ENCODE measurements around the gene PSMB3.

Gene PSMB3

DNA sequence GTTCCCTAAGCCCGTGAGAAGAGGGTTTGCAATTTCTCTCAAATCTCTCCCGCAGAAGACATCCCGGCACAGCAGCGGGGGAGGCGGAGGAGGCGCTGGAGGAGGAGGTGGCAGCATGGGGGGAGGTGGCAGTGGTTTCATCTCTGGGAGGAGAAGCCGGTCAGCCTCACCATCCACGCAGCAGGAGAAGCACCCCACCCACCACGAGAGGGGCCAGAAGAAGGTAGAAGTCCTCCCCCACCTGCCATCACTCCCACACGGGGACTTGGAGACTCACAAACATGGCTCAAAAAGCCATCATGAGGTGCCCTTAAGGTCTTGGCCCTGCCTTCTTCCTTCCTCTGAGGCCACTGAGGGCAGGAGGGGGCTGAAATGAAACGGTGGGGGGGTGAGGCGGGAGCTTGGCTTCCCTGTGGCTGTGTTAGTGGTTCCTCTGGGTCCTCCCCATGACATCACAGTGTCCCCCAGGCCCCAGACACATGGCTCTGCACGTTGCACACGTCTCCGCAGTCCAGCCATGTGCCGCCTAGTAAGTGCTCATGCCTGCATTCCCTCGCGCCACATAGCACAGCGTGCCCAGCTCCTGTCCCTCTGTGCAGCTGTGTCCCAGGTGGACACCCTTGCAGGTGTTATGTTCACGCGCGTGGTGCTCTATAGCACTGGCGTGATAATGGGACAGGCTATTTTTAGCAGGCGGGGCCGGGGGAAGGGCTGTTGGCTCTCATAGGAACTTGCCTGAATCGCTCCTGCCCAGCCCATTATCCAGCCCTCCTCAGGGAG lies 40.6 kb upstream of the PSMB3 start:
- TF ChIP-seq CTCF (conservative IDR thresholded peaks at IDR 0.05) (no peak), ZFX (IDR thresholded peaks at IDR 0.05) (no peak)
- H3K27ac ChIP-seq = no peak overlapping the region

DNA sequence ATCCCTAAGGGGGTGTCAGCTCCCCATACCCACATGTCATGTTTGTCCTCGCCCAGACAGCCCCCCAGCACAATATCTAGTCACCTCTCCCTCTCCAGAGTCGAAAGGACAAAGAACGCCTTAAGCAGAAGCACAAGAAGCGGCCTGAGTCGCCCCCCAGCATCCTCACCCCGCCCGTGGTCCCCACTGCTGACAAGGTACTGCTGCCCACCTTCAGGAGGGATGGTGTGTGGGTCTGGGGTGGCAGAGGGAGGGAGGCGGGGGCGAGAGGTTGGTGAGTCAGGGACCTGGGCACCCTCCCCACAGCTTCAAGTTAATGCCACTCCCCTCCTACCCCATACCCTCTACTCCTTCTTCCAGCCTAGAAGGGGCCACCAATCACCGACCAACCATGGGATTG lies 39.9 kb upstream of the PSMB3 start:
- H3K27ac ChIP-seq = no peak overlapping the region
- TF ChIP-seq CTCF (conservative IDR thresholded peaks at IDR 0.05) (no peak), ZFX (IDR thresholded peaks at IDR 0.05) (no peak)

DNA sequence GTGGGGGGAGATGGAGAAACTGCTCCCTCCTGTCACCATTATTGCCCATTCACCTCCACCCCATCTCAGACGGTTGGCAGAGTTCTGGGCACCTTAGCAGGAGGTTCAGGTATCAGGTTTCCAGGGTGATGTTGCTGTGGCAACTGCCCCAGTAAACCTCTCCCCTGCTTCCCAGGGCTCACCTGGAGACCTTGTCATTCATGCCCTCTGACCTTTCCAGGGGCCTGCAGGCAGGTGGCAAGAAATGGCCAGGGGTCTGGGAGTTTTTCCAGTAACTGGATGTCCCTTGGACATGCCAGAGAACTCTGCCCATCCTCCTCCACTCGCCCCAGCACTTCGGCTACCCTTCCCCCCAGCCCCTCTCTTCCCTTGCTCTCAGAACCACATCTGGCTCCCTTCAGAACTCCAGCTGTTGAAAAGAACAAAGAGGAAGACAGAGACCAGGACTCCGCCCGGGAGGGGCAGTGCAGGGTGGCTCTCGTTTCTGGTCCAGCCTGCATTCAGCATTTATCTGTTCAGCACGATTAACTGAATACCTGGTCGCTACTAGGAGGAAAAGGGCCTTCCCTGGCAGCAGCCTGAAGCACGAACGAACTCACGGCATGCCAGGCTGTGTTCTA lies 39.0 kb upstream of the PSMB3 start:
- TF ChIP-seq CTCF (conservative IDR thresholded peaks at IDR 0.05) (no peak), ZFX (IDR thresholded peaks at IDR 0.05) (no peak)
- no peak overlapping the region for H3K27ac ChIP-seq

GRCh38 chr17:38715216-38715943 lies 37.2 kb upstream of the PSMB3 start:
- no peak overlapping the region; the same call in 1 of the 2 replicates for H3K27ac ChIP-seq

DNA sequence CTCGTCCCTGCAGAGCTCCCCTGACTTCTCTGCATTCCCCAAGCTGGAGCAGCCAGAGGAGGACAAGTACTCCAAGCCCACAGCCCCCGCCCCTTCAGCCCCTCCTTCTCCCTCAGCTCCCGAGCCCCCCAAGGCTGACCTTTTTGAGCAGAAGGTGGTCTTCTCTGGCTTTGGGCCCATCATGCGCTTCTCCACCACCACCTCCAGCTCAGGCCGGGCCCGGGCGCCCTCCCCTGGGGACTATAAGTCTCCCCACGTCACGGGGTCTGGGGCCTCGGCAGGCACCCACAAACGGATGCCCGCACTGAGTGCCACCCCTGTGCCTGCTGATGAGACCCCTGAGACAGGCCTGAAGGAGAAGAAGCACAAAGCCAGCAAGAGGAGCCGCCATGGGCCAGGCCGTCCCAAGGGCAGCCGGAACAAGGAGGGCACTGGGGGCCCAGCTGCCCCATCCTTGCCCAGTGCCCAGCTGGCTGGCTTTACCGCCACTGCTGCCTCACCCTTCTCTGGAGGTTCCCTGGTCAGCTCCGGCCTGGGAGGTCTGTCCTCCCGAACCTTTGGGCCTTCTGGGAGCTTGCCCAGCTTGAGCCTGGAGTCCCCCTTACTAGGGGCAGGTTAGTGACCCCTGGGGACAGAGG lies 36.1 kb upstream of the PSMB3 start:
- TF ChIP-seq CTCF (conservative IDR thresholded peaks at IDR 0.05) (no peak), ZFX (IDR thresholded peaks at IDR 0.05) (no peak)
- no peak overlapping the region for H3K27ac ChIP-seq

More at GRCh38 chr17:38715216-38715943, 37.2 kb upstream of the PSMB3 start:
- TF ChIP-seq CTCF (conservative IDR thresholded peaks at IDR 0.05) (no peak), ZFX (IDR thresholded peaks at IDR 0.05) (no peak)

DNA sequence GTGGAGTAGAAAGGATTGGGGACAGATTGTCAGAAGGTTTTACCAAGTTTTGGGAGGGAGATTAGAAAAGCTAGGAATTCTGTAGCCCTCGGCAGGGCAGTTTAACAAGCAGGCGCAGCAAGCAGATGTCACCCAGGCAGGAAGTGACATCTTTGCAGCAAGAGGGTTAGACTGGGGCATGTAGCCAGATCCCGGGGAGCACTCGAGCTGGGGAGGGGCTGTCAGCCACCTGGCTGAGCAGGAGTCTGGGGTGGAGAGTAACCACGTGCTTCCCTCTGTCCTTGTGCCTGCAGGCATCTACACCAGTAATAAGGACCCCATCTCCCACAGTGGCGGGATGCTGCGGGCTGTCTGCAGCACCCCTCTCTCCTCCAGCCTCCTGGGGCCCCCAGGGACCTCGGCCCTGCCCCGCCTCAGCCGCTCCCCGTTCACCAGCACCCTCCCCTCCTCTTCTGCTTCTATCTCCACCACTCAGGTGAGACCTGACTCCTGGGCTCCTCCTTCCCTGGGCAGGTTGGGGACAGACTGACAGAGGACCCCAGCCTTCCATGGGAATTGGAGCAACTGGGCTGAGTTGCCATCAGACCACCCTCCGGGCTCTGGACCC lies 35.3 kb upstream of the PSMB3 start:
- no peak overlapping the region for H3K27ac ChIP-seq
- no peak for TF ChIP-seq CTCF (conservative IDR thresholded peaks at IDR 0.05)
- no peak for TF ChIP-seq ZFX (IDR thresholded peaks at IDR 0.05)

All from C4-2B (cell line).